ENCODE measurements around the gene MPIG6B.

Gene MPIG6B

DNA sequence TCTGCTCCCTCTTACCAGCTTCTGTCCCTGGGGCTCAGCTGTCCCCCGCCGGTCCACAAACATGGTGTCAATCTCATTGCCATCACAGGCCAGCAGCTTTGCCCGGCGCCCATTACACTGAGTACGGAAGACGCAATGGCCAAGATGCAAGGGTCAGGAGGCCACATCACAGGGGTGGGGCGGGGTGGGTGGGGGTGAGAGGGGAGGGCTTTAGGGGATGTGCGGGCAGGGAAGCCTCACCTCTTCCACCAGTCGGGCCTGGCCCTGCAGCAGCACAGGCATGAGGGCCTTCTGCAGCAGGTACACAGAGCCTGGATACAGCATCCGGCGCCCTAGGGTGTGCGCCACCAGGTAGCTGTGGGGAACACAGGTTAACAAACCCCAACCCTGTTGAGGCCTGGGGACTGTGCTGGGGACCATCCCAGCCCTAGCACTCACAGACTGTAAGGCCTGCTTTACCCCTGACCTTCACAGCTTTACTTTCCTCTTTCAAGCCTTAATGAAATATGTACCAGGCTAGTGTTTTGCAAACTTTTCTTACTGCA, 31.5 kb upstream of the MPIG6B start:
- TF ChIP-seq TCF12 (IDR thresholded peaks at IDR 0.05; ENCODE audit: low read depth), result no peak
- TF ChIP-seq, protein P1, sequence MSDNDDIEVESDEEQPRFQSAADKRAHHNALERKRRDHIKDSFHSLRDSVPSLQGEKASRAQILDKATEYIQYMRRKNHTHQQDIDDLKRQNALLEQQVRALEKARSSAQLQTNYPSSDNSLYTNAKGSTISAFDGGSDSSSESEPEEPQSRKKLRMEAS (IDR thresholded peaks at IDR 0.05), result no peak
- no peak for TF ChIP-seq RAD21 (IDR thresholded peaks at IDR 0.05; ENCODE audit: low read depth)
- TF ChIP-seq NFIC (IDR thresholded peaks at IDR 0.05), result no peak
- TF ChIP-seq EP300 (IDR thresholded peaks at IDR 0.05; ENCODE audit: borderline replicate concordance), result no peak
- TF ChIP-seq, protein P2, sequence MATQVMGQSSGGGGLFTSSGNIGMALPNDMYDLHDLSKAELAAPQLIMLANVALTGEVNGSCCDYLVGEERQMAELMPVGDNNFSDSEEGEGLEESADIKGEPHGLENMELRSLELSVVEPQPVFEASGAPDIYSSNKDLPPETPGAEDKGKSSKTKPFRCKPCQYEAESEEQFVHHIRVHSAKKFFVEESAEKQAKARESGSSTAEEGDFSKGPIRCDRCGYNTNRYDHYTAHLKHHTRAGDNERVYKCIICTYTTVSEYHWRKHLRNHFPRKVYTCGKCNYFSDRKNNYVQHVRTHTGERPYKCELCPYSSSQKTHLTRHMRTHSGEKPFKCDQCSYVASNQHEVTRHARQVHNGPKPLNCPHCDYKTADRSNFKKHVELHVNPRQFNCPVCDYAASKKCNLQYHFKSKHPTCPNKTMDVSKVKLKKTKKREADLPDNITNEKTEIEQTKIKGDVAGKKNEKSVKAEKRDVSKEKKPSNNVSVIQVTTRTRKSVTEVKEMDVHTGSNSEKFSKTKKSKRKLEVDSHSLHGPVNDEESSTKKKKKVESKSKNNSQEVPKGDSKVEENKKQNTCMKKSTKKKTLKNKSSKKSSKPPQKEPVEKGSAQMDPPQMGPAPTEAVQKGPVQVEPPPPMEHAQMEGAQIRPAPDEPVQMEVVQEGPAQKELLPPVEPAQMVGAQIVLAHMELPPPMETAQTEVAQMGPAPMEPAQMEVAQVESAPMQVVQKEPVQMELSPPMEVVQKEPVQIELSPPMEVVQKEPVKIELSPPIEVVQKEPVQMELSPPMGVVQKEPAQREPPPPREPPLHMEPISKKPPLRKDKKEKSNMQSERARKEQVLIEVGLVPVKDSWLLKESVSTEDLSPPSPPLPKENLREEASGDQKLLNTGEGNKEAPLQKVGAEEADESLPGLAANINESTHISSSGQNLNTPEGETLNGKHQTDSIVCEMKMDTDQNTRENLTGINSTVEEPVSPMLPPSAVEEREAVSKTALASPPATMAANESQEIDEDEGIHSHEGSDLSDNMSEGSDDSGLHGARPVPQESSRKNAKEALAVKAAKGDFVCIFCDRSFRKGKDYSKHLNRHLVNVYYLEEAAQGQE (IDR thresholded peaks at IDR 0.05; ENCODE audit: low read depth), result no peak
- TF ChIP-seq CEBPB (IDR thresholded peaks at IDR 0.05), result no peak
- no peak for TF ChIP-seq TAF1 (IDR thresholded peaks at IDR 0.05; ENCODE audit: low read depth)
- TF ChIP-seq FOXM1 (IDR thresholded peaks at IDR 0.05; ENCODE audit: borderline replicate concordance, low read depth), result no peak

DNA sequence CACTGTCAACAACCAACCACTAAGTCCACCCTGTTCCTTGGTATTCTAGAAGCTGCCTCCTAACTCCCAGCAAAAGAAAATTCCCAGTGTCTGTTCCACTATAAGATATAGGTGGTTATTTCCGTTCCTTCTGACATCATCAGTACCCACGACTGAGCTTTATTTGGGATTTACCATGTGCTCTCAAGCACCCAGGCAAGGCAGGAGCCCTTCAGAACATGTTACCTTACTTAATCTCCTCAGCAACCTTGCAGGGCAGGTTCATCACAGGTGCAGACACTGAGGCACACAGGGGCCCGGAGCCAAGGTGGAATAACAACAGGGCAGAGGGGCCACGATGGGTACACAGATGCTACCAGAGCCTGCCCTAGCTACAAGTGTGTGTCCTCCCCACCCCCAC, 30.8 kb upstream of the MPIG6B start:
- TF ChIP-seq, protein P1 (IDR thresholded peaks at IDR 0.05), result no peak
- no peak for TF ChIP-seq YY1 (IDR thresholded peaks at IDR 0.05; ENCODE audit: low read depth)
- no peak for TF ChIP-seq ZBTB7A (IDR thresholded peaks at IDR 0.05; ENCODE audit: low read depth)
- no peak for TF ChIP-seq USF1 (IDR thresholded peaks at IDR 0.05)
- TF ChIP-seq, protein P2 (IDR thresholded peaks at IDR 0.05; ENCODE audit: low read depth), result no peak
- TF ChIP-seq RAD21 (IDR thresholded peaks at IDR 0.05; ENCODE audit: low read depth), result no peak
- TF ChIP-seq TEAD4 (IDR thresholded peaks at IDR 0.05), result no peak
- no peak for TF ChIP-seq TAF1 (IDR thresholded peaks at IDR 0.05; ENCODE audit: low read depth)
- TF ChIP-seq NFIC (IDR thresholded peaks at IDR 0.05), result no peak
- no peak for TF ChIP-seq CEBPB (IDR thresholded peaks at IDR 0.05)
- no peak for TF ChIP-seq EGR1 (IDR thresholded peaks at IDR 0.05)

GRCh38 chr6:31692886-31693285, 30.3 kb upstream of the MPIG6B start:
- TF ChIP-seq TEAD4 (IDR thresholded peaks at IDR 0.05) (no peak), USF1 (IDR thresholded peaks at IDR 0.05) (no peak), NFIC (IDR thresholded peaks at IDR 0.05) (no peak), TAF1 (IDR thresholded peaks at IDR 0.05; ENCODE audit: low read depth) (no peak), CEBPB (IDR thresholded peaks at IDR 0.05) (no peak), FOXM1 (IDR thresholded peaks at IDR 0.05; ENCODE audit: borderline replicate concordance, low read depth) (no peak), TCF12 (IDR thresholded peaks at IDR 0.05; ENCODE audit: low read depth) (no peak), YY1 (IDR thresholded peaks at IDR 0.05; ENCODE audit: low read depth) (no peak), ZBTB7A (IDR thresholded peaks at IDR 0.05; ENCODE audit: low read depth) (no peak)
- TF ChIP-seq, protein P2 (IDR thresholded peaks at IDR 0.05; ENCODE audit: low read depth), result no peak

GRCh38 chr6:31693535-31693934, 29.6 kb upstream of the MPIG6B start:
- TF ChIP-seq ZBTB7A (IDR thresholded peaks at IDR 0.05; ENCODE audit: low read depth), result no peak
- no peak for TF ChIP-seq USF1 (IDR thresholded peaks at IDR 0.05)
- TF ChIP-seq, protein P1 (IDR thresholded peaks at IDR 0.05), result no peak
- TF ChIP-seq CEBPB (IDR thresholded peaks at IDR 0.05), result no peak
- no peak for TF ChIP-seq EP300 (IDR thresholded peaks at IDR 0.05; ENCODE audit: borderline replicate concordance)
- no peak for TF ChIP-seq CREB1 (IDR thresholded peaks at IDR 0.05; ENCODE audit: low read depth)
- no peak for TF ChIP-seq FOXM1 (IDR thresholded peaks at IDR 0.05; ENCODE audit: borderline replicate concordance, low read depth)
- no peak for TF ChIP-seq EGR1 (IDR thresholded peaks at IDR 0.05)
- TF ChIP-seq RAD21 (IDR thresholded peaks at IDR 0.05; ENCODE audit: low read depth), result no peak
